Suprapubic skin (tissue), 4 donors: ENCODE data around the gene CAV3. TPM values are rescaled to one million over a fixed set of nuclear protein-coding genes. Genes with fewer than 3 reads are reported as not detected.

Source experiments
- DNase-seq, 2 donors: peaks; one replicate each; pipeline ENCODE4 v3.0.0-alpha.2; 2019; ENCODE audit warnings: low spot score in 2 of 2
- H3K27ac ChIP-seq: fragments of 200-600 bp; sonication (generic); one replicate; pipeline ENCODE4 v1.5.1; 2019
- H3K27me3 ChIP-seq: fragments of 200-600 bp; sonication (generic); one replicate; pipeline ENCODE4 v1.5.1; 2019
- H3K36me3 ChIP-seq: fragments of 200-600 bp; sonication (generic); one replicate; pipeline ENCODE4 v1.5.1; 2019
- H3K4me1 ChIP-seq: fragments of 200-600 bp; sonication (generic); one replicate; pipeline ENCODE4 v1.5.1; 2019
- H3K4me3 ChIP-seq: fragments of 200-600 bp; sonication (generic); one replicate; pipeline ENCODE4 v1.5.1; 2019; ENCODE audit warnings: mild to moderate bottlenecking
- H3K9me3 ChIP-seq: fragments of 200-600 bp; sonication (generic); one replicate; pipeline ENCODE4 v1.5.1; 2019
- CTCF ChIP-seq, 2 donors: fragments of 200-600 bp in 1 of 2; fragments of 450-650 bp in 1 of 2; sonication (generic) in 1 of 2; IDR thresholded peaks; one replicate each; pipeline ENCODE4 v1.5.1; 2016 to 2019; ENCODE audit warnings: antibody characterized with exemption in 2 of 2, mild to moderate bottlenecking in 1 of 2, moderate library complexity in 1 of 2
- EP300 ChIP-seq: sonication (generic); formaldehyde crosslinking; IDR thresholded peaks from one replicate; pipeline ENCODE4 v1.6.1; 2017; ENCODE audit warnings: antibody characterized with exemption
- POLR2A ChIP-seq, 2 donors: fragments of 450-650 bp; IDR thresholded peaks; one replicate each; pipeline ENCODE4 v1.6.1; 2017; ENCODE audit warnings: antibody characterized with exemption in 2 of 2, mild to moderate bottlenecking in 2 of 2, moderate library complexity in 2 of 2
- POLR2AphosphoS5 ChIP-seq, 3 donors: sonication (generic); formaldehyde crosslinking; IDR thresholded peaks; one replicate each; pipeline ENCODE4 v1.6.1; 2017; ENCODE audit warnings: antibody characterized with exemption in 3 of 3
- WGBS: methylation state at CpG from one replicate; pipeline ENCODE4 v1.1.5; 2018; 5-methylcytosine and 5-hydroxymethylcytosine counted together
- total RNA-seq, 4 donors: library from RNA; depleted of rRNA; stranded (reverse); fragments of >200 nt; gene quantifications; one replicate each; pipeline ENCODE4 v1.1.0, GENCODE V29; 2016

CAV3 gene
- total RNA-seq, 4 donors from 2014 or later, result not detected

- TF ChIP-seq POLR2AphosphoS5 (IDR thresholded peaks at IDR 0.05), result no peak
- TF ChIP-seq CTCF (IDR thresholded peaks at IDR 0.05), result no peak
- TF ChIP-seq POLR2A (IDR thresholded peaks at IDR 0.05), result no peak
- no peak for TF ChIP-seq EP300
- DNase-seq, result no peak
- Histone ChIP-seq H3K27me3 (peaks cover 4% of the 10 kb centered on the region), H3K36me3 (no peaks in the 10 kb centered on the region), H3K4me3 (no peak overlapping the region), H3K27ac (no peak overlapping the region), H3K4me1 (no peaks in the 10 kb centered on the region), H3K9me3 (no peaks in the 10 kb centered on the region)
- WGBS, result 76% methylated on average over 3 of the region's 5 CpGs
These were observed 44.9 kb downstream of the CAV3 start for GRCh38 chr3:8778475-8778874.

GRCh38 chr3:8780279-8780678 is 46.7 kb downstream of the CAV3 start:
- H3K4me1 ChIP-seq, result no peaks in the 10 kb centered on the region
- no peaks in the 10 kb centered on the region for H3K9me3 ChIP-seq
- peaks cover 4% of the 10 kb centered on the region for H3K27me3 ChIP-seq
- no peak for DNase-seq
- no peak overlapping the region for H3K4me3 ChIP-seq
- H3K27ac ChIP-seq, result no peak overlapping the region
- H3K36me3 ChIP-seq, result no peaks in the 10 kb centered on the region
- TF ChIP-seq EP300, result no peak
- no peak for TF ChIP-seq POLR2A (IDR thresholded peaks at IDR 0.05)

GRCh38 chr3:8784676-8785435 is 51.3 kb downstream of the CAV3 start:
- Histone ChIP-seq H3K27ac (no peak overlapping the region), H3K4me3 (no peak overlapping the region), H3K4me1 (no peaks in the 10 kb centered on the region), H3K36me3 (no peaks in the 10 kb centered on the region), H3K9me3 (peaks cover 5% of the 10 kb centered on the region), H3K27me3 (no peaks in the 10 kb centered on the region)
- 90% methylated on average over 3 of the region's 3 CpGs for WGBS
- no peak for DNase-seq
- no peak for TF ChIP-seq CTCF (IDR thresholded peaks at IDR 0.05)
- TF ChIP-seq POLR2A (IDR thresholded peaks at IDR 0.05), result no peak
- TF ChIP-seq EP300, result no peak
- TF ChIP-seq POLR2AphosphoS5 (IDR thresholded peaks at IDR 0.05), result no peak

- no peak for DNase-seq
- 82% methylated on average over 2 of the region's 2 CpGs for WGBS
- H3K9me3 ChIP-seq, result peaks cover 5% of the 10 kb centered on the region
- no peaks in the 10 kb centered on the region for H3K27me3 ChIP-seq
- H3K4me3 ChIP-seq, result no peak overlapping the region
- no peak for TF ChIP-seq POLR2A (IDR thresholded peaks at IDR 0.05)
- no peak for TF ChIP-seq POLR2AphosphoS5 (IDR thresholded peaks at IDR 0.05)
- no peak for TF ChIP-seq EP300
- TF ChIP-seq CTCF (IDR thresholded peaks at IDR 0.05), result no peak
- H3K27ac ChIP-seq, result no peak overlapping the region
- no peaks in the 10 kb centered on the region for H3K4me1 ChIP-seq
- no peaks in the 10 kb centered on the region for H3K36me3 ChIP-seq
These were observed 56.9 kb downstream of the CAV3 start for GRCh38 chr3:8790529-8790928.

GRCh38 chr3:8793242-8793641 is 59.6 kb downstream of the CAV3 start:
- H3K27me3 ChIP-seq, result no peaks in the 10 kb centered on the region
- peaks cover 5% of the 10 kb centered on the region for H3K9me3 ChIP-seq
- no peaks in the 10 kb centered on the region for H3K36me3 ChIP-seq
- no peak overlapping the region for H3K4me3 ChIP-seq
- WGBS, result 90% methylated on average over 5 of the region's 7 CpGs
- H3K4me1 ChIP-seq, result no peaks in the 10 kb centered on the region
- no peak for TF ChIP-seq POLR2A (IDR thresholded peaks at IDR 0.05)
- no peak for TF ChIP-seq EP300
- no peak for TF ChIP-seq POLR2AphosphoS5 (IDR thresholded peaks at IDR 0.05)
- TF ChIP-seq CTCF (IDR thresholded peaks at IDR 0.05), result no peak
- H3K27ac ChIP-seq, result no peak overlapping the region
- no peak for DNase-seq
